Measurements from ENCODE around the gene TBC1D9. TPM values are rescaled to one million over a fixed set of nuclear protein-coding genes. Genes with fewer than 3 reads are reported as not detected.

Gene TBC1D9
- polyA plus RNA-seq, 3 donors = 13.6 to 33.5 (median 21.0) TPM

GRCh38 chr4:140740422-140740821 lies 15.8 kb downstream of the TBC1D9 start:
- Histone ChIP-seq H3K79me2 (ENCODE audit: insufficient read depth, low read length) (peaks cover 21% of the 10 kb centered on the region), H3K27ac (ENCODE audit: low read depth in 1 of 2, low read length in 2 of 2) (no peak overlapping the region), H3K36me3 (replicated peaks in 1 of 2; ENCODE audit: control insufficient read depth in 1 of 2, insufficient read depth in 2 of 2, low read length in 2 of 2) (no peaks in the 10 kb centered on the region), H4K20me1 (ENCODE audit: insufficient read depth, low read length) (peaks cover 99% of the 10 kb centered on the region), H3K4me3 (replicated peaks in 1 of 3; ENCODE audit: low read depth in 2 of 3, low read length in 3 of 3) (no peak overlapping the region), H3K4me2 (replicated peaks; ENCODE audit: extremely low read depth, low read length, poor library complexity, severe bottlenecking) (no peak overlapping the region), H3K9me3 (replicated peaks in 1 of 2; ENCODE audit: control insufficient read depth in 1 of 2, insufficient read depth in 1 of 2, low read length in 2 of 2) (no peaks in the 10 kb centered on the region), H3K9ac (ENCODE audit: insufficient read depth, low read length, poor library complexity, severe bottlenecking) (no peak overlapping the region), H3K4me1 (ENCODE audit: control insufficient read depth in 1 of 2, insufficient read depth in 2 of 2, low read length in 2 of 2) (peaks cover 20 to 28% of the 10 kb centered on the region in 2 donors), H2AFZ (ENCODE audit: insufficient read depth, low read depth, low read length, poor library complexity, severe bottlenecking) (no peak overlapping the region), H3K27me3 (ENCODE audit: control insufficient read depth in 2 of 2, insufficient read depth in 2 of 2, low read length in 2 of 2) (no peaks in the 10 kb centered on the region)
- H3K4me1 Mint-ChIP-seq = peaks cover 44% of the 10 kb centered on the region
- no peak overlapping the region for H3K4me3 Mint-ChIP-seq
- no peak for TF ChIP-seq CTCF (IDR thresholded peaks at IDR 0.05)
- 100% methylated on average over 1 of the region's 1 CpG for WGBS (ENCODE audit: insufficient coverage)
- no peak for DNase-seq
- peaks cover 0 to 3% (median 0%) of the 10 kb centered on the region in 7 donors for H3K9me3 Mint-ChIP-seq
- H3K36me3 Mint-ChIP-seq = peaks cover 7 to 9% of the 10 kb centered on the region in 2 donors
- intact Hi-C loops (cut with micrococcal nuclease) = loop anchor here in 1 of 2 donors (5.0 kb wide), 1 partner anchor 33 kb away; no protein-coding TSS in a partner anchor
- H3K27ac Mint-ChIP-seq = no peak overlapping the region
- peaks cover 4 to 7% (median 5%) of the 10 kb centered on the region in 3 donors for H3K27me3 Mint-ChIP-seq (ENCODE audit: low read depth in 3 of 3)

- Histone ChIP-seq H3K4me1 (ENCODE audit: control insufficient read depth in 1 of 2, insufficient read depth in 2 of 2, low read length in 2 of 2) (peaks cover 20 to 28% of the 10 kb centered on the region in 2 donors), H3K4me3 (replicated peaks in 1 of 3; ENCODE audit: low read depth in 2 of 3, low read length in 3 of 3) (no peak overlapping the region), H3K79me2 (ENCODE audit: insufficient read depth, low read length) (peaks cover 20% of the 10 kb centered on the region), H3K4me2 (replicated peaks; ENCODE audit: extremely low read depth, low read length, poor library complexity, severe bottlenecking) (no peak overlapping the region), H3K27ac (ENCODE audit: low read depth in 1 of 2, low read length in 2 of 2) (no peak overlapping the region), H2AFZ (ENCODE audit: insufficient read depth, low read depth, low read length, poor library complexity, severe bottlenecking) (no peak overlapping the region), H3K36me3 (replicated peaks in 1 of 2; ENCODE audit: control insufficient read depth in 1 of 2, insufficient read depth in 2 of 2, low read length in 2 of 2) (no peaks in the 10 kb centered on the region), H3K9ac (ENCODE audit: insufficient read depth, low read length, poor library complexity, severe bottlenecking) (no peak overlapping the region), H4K20me1 (ENCODE audit: insufficient read depth, low read length) (peaks cover 99% of the 10 kb centered on the region), H3K9me3 (replicated peaks in 1 of 2; ENCODE audit: control insufficient read depth in 1 of 2, insufficient read depth in 1 of 2, low read length in 2 of 2) (no peaks in the 10 kb centered on the region), H3K27me3 (ENCODE audit: control insufficient read depth in 2 of 2, insufficient read depth in 2 of 2, low read length in 2 of 2) (no peaks in the 10 kb centered on the region)
- no peak overlapping the region for H3K27ac Mint-ChIP-seq
- H3K4me3 Mint-ChIP-seq = no peak overlapping the region
- peaks cover 44% of the 10 kb centered on the region for H3K4me1 Mint-ChIP-seq
- H3K36me3 Mint-ChIP-seq = peaks cover 7 to 9% of the 10 kb centered on the region in 2 donors
- TF ChIP-seq CTCF (IDR thresholded peaks at IDR 0.05) = no peak
- H3K27me3 Mint-ChIP-seq (ENCODE audit: low read depth in 3 of 3) = peaks cover 3 to 7% (median 5%) of the 10 kb centered on the region in 3 donors
- DNase-seq = no peak
- intact Hi-C loops (cut with micrococcal nuclease) = loop anchor here in 1 of 2 donors (5.0 kb wide), 1 partner anchor 33 kb away; no protein-coding TSS in a partner anchor
- H3K9me3 Mint-ChIP-seq = peaks cover 0 to 3% (median 0%) of the 10 kb centered on the region in 7 donors
These were observed 16.2 kb downstream of the TBC1D9 start for GRCh38 chr4:140739971-140740370.

Data from CD14-positive monocyte (primary cell).